NK-92 (cell line): ENCODE results near the gene CREBZF.
"Not testable (repeated sequence)": the region's sequence is repeated elsewhere in the genome, so short reads cannot be mapped to it uniquely, and the experiment has no call there.

ENCODE experiments used
- DNase-seq: peaks from one replicate; lab custom pipeline; 2025; ENCODE audit not compliant: unreplicated experiment; lab: John Stamatoyannopoulos, UW

The CREBZF gene

GRCh38 chr11:85672105-85672902, 7.4 kb upstream of the CREBZF start:
- no peak for DNase-seq

- not testable (repeated sequence) for DNase-seq
Observed at GRCh38 chr11:85670949-85671663, 6.2 kb upstream of the CREBZF start.

- no peak for DNase-seq
Observed at GRCh38 chr11:85668157-85668556, 3.2 kb upstream of the CREBZF start.

GRCh38 chr11:85666687-85667086, 1.8 kb upstream of the CREBZF start:
- no peak for DNase-seq

GRCh38 chr11:85665733-85666132, 804 bp upstream of the CREBZF start:
- DNase-seq: no peak

- DNase-seq: peak; percentile 37
Observed at GRCh38 chr11:85663753-85664614, 945 bp downstream of the CREBZF start.

GRCh38 chr11:85663080-85663752, 1.7 kb downstream of the CREBZF start:
- DNase-seq: no peak

GRCh38 chr11:85661972-85662664, 2.8 kb downstream of the CREBZF start:
- no peak for DNase-seq

- DNase-seq: no peak
Observed at GRCh38 chr11:85658180-85658579, 6.7 kb downstream of the CREBZF start.

- no peak for DNase-seq
Observed at GRCh38 chr11:85656777-85657176, 8.2 kb downstream of the CREBZF start.

GRCh38 chr11:85654343-85654742, 10.6 kb downstream of the CREBZF start:
- DNase-seq: not testable (repeated sequence)

- DNase-seq: no peak
Observed at GRCh38 chr11:85652786-85653447, 12.0 kb downstream of the CREBZF start.

- DNase-seq: no peak
Observed at GRCh38 chr11:85651118-85651517, 13.8 kb downstream of the CREBZF start.

GRCh38 chr11:85647604-85648299, 17.2 kb downstream of the CREBZF start, which contains the start of gene TMEM126A:
Gene TMEM126A (plus strand): TSS chr11:85647967. CDS start chr11:85650256, 2,289 bp downstream.
- DNase-seq: peak; percentile 41

GRCh38 chr11:85647078-85647477, 17.9 kb downstream of the CREBZF start:
- no peak for DNase-seq

GRCh38 chr11:85643191-85643614, 21.7 kb downstream of the CREBZF start:
- DNase-seq: no peak

GRCh38 chr11:85634747-85635146, 30.2 kb downstream of the CREBZF start:
- DNase-seq: no peak

- no peak for DNase-seq
Observed at GRCh38 chr11:85628771-85629341, 36.1 kb downstream of the CREBZF start.
